Measurements from ENCODE around the gene MVB12A. TPM values are rescaled to one million over a fixed set of nuclear protein-coding genes. Genes with fewer than 3 reads are reported as not detected.

The MVB12A gene
- total RNA-seq, 1 donor from 2014 or later: 23.3 TPM

- H3K27me3 Mint-ChIP-seq: peaks cover 18% of the 10 kb centered on the region
- DNase-seq (no peak), ATAC-seq (ENCODE audit: low read depth) (no peak)
- intact Hi-C loops (cut with micrococcal nuclease): no loop called here
- CTCF ChIA-PET: interaction anchor here (1.1 kb wide), 1 partner anchor 69 kb away, joined by 3 read pairs; no protein-coding TSS in a partner anchor
- POLR2A ChIA-PET: interaction anchor here (0.6 to 0.9 kb wide), 4 partner anchors 14 to 122 kb away, joined by 3 to 6 read pairs (median 4); no protein-coding TSS in a partner anchor
- no peak overlapping the region for H3K4me3 Mint-ChIP-seq
- no peak overlapping the region for H3K27ac Mint-ChIP-seq
- TF ChIP-seq CTCF (IDR thresholded peaks at IDR 0.05): no peak
- H3K9me3 Mint-ChIP-seq: peaks cover 3% of the 10 kb centered on the region
- peaks cover 29% of the 10 kb centered on the region for H3K4me1 Mint-ChIP-seq
- no peaks in the 10 kb centered on the region for H3K36me3 Mint-ChIP-seq (ENCODE audit: low read depth)
Measured at GRCh38 chr19:17380426-17381138, 39.3 kb upstream of the MVB12A start.

GRCh38 chr19:17385878-17386611 is 33.8 kb upstream of the MVB12A start:
- no peak overlapping the region for H3K27ac Mint-ChIP-seq
- POLR2A ChIA-PET: interaction anchor here (1.0 to 1.3 kb wide), 3 partner anchors 41 to 93 kb away, joined by 4 to 7 read pairs (median 4); no protein-coding TSS in a partner anchor
- DNase-seq: peak; percentile 61
- intact Hi-C loops (cut with micrococcal nuclease): loop anchor here (1.0 to 5.0 kb wide), 4 partner anchors 40 to 609 kb away; no protein-coding TSS in a partner anchor
- no peaks in the 10 kb centered on the region for H3K9me3 Mint-ChIP-seq
- no peak overlapping the region for H3K4me3 Mint-ChIP-seq
- peak; percentile 58 for TF ChIP-seq CTCF (IDR thresholded peaks at IDR 0.05)
- H3K4me1 Mint-ChIP-seq: peaks cover 15% of the 10 kb centered on the region
- H3K36me3 Mint-ChIP-seq (ENCODE audit: low read depth): no peaks in the 10 kb centered on the region
- ATAC-seq (ENCODE audit: low read depth): peak; percentile 54
- CTCF ChIA-PET: interaction anchor here (0.6 to 2.3 kb wide), 18 partner anchors 10 to 351 kb away, joined by 3 to 22 read pairs (median 4); partner anchors contain the start of genes ANKLE1, DDA1, MRPL34 and MVB12A
- no peaks in the 10 kb centered on the region for H3K27me3 Mint-ChIP-seq

- no peak overlapping the region for H3K27ac Mint-ChIP-seq
- peaks cover 14% of the 10 kb centered on the region for H3K4me1 Mint-ChIP-seq
- ChIA-PET POLR2A (interaction anchor here (0.6 to 2.5 kb wide), 5 partner anchors 16 to 937 kb away, joined by 3 to 7 read pairs (median 5); partner anchors contain the start of genes ANO8, BST2 and MVB12A), CTCF (interaction anchor here (0.6 to 1.9 kb wide), 8 partner anchors 18 to 217 kb away, joined by 3 to 5 read pairs (median 4); partner anchors contain the start of gene TMEM221)
- intact Hi-C loops (cut with micrococcal nuclease): loop anchor here (5.0 kb wide), 1 partner anchor 612 kb away; no protein-coding TSS in a partner anchor
- TF ChIP-seq CTCF (IDR thresholded peaks at IDR 0.05): no peak
- H3K9me3 Mint-ChIP-seq: no peaks in the 10 kb centered on the region
- H3K36me3 Mint-ChIP-seq (ENCODE audit: low read depth): no peaks in the 10 kb centered on the region
- DNase-seq (no peak), ATAC-seq (ENCODE audit: low read depth) (no peak)
- no peaks in the 10 kb centered on the region for H3K27me3 Mint-ChIP-seq
- H3K4me3 Mint-ChIP-seq: no peak overlapping the region
Measured at GRCh38 chr19:17389288-17389687, 30.6 kb upstream of the MVB12A start.

- no peaks in the 10 kb centered on the region for H3K36me3 Mint-ChIP-seq (ENCODE audit: low read depth)
- TF ChIP-seq CTCF (IDR thresholded peaks at IDR 0.05): no peak
- no peak overlapping the region for H3K27ac Mint-ChIP-seq
- ChIA-PET CTCF (interaction anchor here (1.6 kb wide), 1 partner anchor 85 kb away, joined by 3 read pairs; no protein-coding TSS in a partner anchor), POLR2A (interaction anchor here (0.6 to 2.5 kb wide), 3 partner anchors 15 to 183 kb away, joined by 3 to 7 read pairs (median 5); partner anchors contain the start of genes ANO8 and BST2)
- peaks cover 18% of the 10 kb centered on the region for H3K4me1 Mint-ChIP-seq
- no peaks in the 10 kb centered on the region for H3K9me3 Mint-ChIP-seq
- DNase-seq (no peak), ATAC-seq (ENCODE audit: low read depth) (no peak)
- intact Hi-C loops (cut with micrococcal nuclease): loop anchor here (5.0 kb wide), 2 partner anchors 313 to 613 kb away; partner anchors contain the start of genes HAUS8 and MYO9B
- H3K4me3 Mint-ChIP-seq: peak overlapping the region; percentile 86
- H3K27me3 Mint-ChIP-seq: no peaks in the 10 kb centered on the region
Measured at GRCh38 chr19:17389957-17390664, 29.7 kb upstream of the MVB12A start.
